Hepatocyte (in vitro differentiated cells): ENCODE results near the gene RACGAP1. TPM values are rescaled to one million over a fixed set of nuclear protein-coding genes. Genes with fewer than 3 reads are reported as not detected.

ENCODE experiments used
- DNase-seq: peaks from one replicate; pipeline ENCODE4 v3.0.0-alpha.2; 2016; ENCODE audit warnings: low spot score
- H2AFZ ChIP-seq: fragments of 200-600 bp; sonication (generic); 2 replicates; pipeline ENCODE4 v1.6.0; 2016; ENCODE audit warnings: antibody characterized with exemption, mild to moderate bottlenecking
- H3K27ac ChIP-seq: fragments of 200-600 bp; sonication (generic); 2 replicates; pipeline ENCODE4 v1.5.1; 2016; ENCODE audit warnings: mild to moderate bottlenecking
- H3K27me3 ChIP-seq: fragments of 200-600 bp; sonication (generic); 2 replicates; pipeline ENCODE4 v1.6.1; 2016
- H3K36me3 ChIP-seq: fragments of 200-600 bp; sonication (generic); replicated peaks from 2 replicates; pipeline ENCODE4 v1.5.1; 2016; ENCODE audit warnings: low read depth; ENCODE audit not compliant: insufficient read depth
- H3K4me1 ChIP-seq: fragments of 200-600 bp; sonication (generic); 2 replicates; pipeline ENCODE4 v1.5.1; 2016; ENCODE audit warnings: mild to moderate bottlenecking, moderate library complexity; ENCODE audit not compliant: insufficient read depth
- H3K4me2 ChIP-seq: fragments of 200-600 bp; sonication (generic); 2 replicates; pipeline ENCODE4 v1.6.0; 2016
- H3K4me3 ChIP-seq: fragments of 200-600 bp; sonication (generic); 2 replicates; pipeline ENCODE4 v1.5.1; 2016; ENCODE audit warnings: mild to moderate bottlenecking
- H3K79me2 ChIP-seq: fragments of 200-600 bp; sonication (generic); 2 replicates; pipeline ENCODE4 v1.6.0; 2017; ENCODE audit warnings: mild to moderate bottlenecking
- H3K9me2 ChIP-seq: fragments of 200-600 bp; sonication (generic); replicated peaks from 2 replicates; pipeline ENCODE4 v1.6.0; 2017; ENCODE audit warnings: mild to moderate bottlenecking; ENCODE audit not compliant: insufficient read depth
- H3K9me3 ChIP-seq: fragments of 200-600 bp; sonication (generic); 2 replicates; pipeline ENCODE4 v1.5.1; 2016; ENCODE audit warnings: low read depth, mild to moderate bottlenecking
- H4K20me1 ChIP-seq: fragments of 200-600 bp; sonication (generic); 2 replicates; pipeline ENCODE4 v1.6.0; 2016; ENCODE audit warnings: mild to moderate bottlenecking; ENCODE audit not compliant: insufficient read depth, poor library complexity, severe bottlenecking
- EZH2 ChIP-seq: fragments of 200-600 bp; sonication (generic); IDR thresholded peaks from 2 replicates; pipeline ENCODE4 v1.6.1; 2016; ENCODE audit warnings: antibody characterized with exemption, mild to moderate bottlenecking, borderline replicate concordance
- EZH2phosphoT487 ChIP-seq: fragments of 200-600 bp; sonication (generic); IDR thresholded peaks from one replicate; pipeline ENCODE4 v1.6.1; 2018; ENCODE audit warnings: antibody characterized with exemption, mild to moderate bottlenecking, low read depth, moderate library complexity; ENCODE audit not compliant: unreplicated experiment, severe bottlenecking
- WGBS: methylation state at CpG from one replicate; pipeline ENCODE4 v1.1.6; 2016; ENCODE audit warnings: low lambda C conversion rate; ENCODE audit errors: missing lambda C conversion rate; 5-methylcytosine and 5-hydroxymethylcytosine counted together
- polyA plus RNA-seq: library from polyadenylated mRNA; unstranded; fragments of >200 nt; fragmentation: Nextera tagmentation; extraction: Ambion mirVana; gene quantifications from 2 replicates; pipeline ENCODE4 v1.2.1, GENCODE V29; 2016
- total RNA-seq: library from RNA; depleted of rRNA; stranded (reverse); fragments of >200 nt; gene quantifications from 2 replicates; pipeline ENCODE4 v1.2.3, GENCODE V29; 2014
- TF ChIP-seq, protein P1 (sequence below): fragments of 200-600 bp; sonication (generic); IDR thresholded peaks from 2 replicates; pipeline ENCODE4 v1.5.1; 2016; ENCODE audit warnings: antibody characterized with exemption, mild to moderate bottlenecking; ENCODE audit not compliant: poor library complexity

The RACGAP1 gene
- total and polyA plus RNA-seq, 2 experiments from 2014 or later, result 17.3 to 22.1 TPM

DNA sequence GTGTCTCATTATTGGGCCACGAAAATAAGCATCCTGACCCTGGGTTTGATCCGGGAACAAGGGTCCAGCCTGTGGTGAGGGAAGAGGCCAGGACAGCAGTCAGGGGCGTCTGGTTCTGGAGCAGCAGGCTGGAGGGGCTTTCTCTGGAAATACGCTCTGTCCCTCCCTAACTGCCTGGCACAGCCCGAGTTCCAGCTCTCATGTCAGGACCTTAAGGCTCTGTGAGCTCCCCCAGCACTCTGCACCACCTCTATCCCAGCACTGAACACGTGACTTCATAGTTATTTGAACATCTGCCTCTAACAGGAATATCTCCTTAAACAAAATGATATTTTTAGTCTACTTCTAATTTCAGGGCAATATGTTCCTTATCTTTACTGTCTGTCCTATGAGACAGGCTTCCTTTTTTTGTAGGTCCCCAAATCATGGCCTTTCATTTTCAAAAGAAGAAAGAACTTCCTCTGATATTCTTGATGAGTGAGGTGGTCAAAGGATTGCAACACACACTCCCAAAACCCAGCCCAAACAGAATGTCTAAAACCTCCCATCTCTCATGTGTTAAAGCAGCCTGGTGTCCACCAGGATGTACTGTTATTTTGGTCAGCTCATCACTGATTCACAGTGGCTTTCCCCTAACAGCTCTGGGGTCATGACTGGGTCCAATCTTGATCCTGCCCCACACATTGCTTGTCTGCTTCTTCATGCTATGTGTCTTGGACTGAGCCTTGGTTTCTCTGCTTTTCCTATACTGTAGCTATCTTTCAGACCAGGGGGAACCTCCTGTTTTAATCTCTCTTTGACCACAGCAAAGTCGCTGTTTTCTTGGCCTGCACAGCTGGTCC lies 42.8 kb downstream of the RACGAP1 start:
- no peaks in the 10 kb centered on the region for H3K36me3 ChIP-seq
- no peaks in the 10 kb centered on the region for H3K9me2 ChIP-seq
- no peak overlapping the region for H3K4me2 ChIP-seq
- no peaks in the 10 kb centered on the region for H3K79me2 ChIP-seq
- DNase-seq, result no peak
- WGBS, result 75% methylated on average over 7 of the region's 7 CpGs
- no peak overlapping the region for H2AFZ ChIP-seq
- no peak overlapping the region for H3K27ac ChIP-seq
- TF ChIP-seq EZH2 (no peak), EZH2phosphoT487 (no peak)
- TF ChIP-seq, protein P1, sequence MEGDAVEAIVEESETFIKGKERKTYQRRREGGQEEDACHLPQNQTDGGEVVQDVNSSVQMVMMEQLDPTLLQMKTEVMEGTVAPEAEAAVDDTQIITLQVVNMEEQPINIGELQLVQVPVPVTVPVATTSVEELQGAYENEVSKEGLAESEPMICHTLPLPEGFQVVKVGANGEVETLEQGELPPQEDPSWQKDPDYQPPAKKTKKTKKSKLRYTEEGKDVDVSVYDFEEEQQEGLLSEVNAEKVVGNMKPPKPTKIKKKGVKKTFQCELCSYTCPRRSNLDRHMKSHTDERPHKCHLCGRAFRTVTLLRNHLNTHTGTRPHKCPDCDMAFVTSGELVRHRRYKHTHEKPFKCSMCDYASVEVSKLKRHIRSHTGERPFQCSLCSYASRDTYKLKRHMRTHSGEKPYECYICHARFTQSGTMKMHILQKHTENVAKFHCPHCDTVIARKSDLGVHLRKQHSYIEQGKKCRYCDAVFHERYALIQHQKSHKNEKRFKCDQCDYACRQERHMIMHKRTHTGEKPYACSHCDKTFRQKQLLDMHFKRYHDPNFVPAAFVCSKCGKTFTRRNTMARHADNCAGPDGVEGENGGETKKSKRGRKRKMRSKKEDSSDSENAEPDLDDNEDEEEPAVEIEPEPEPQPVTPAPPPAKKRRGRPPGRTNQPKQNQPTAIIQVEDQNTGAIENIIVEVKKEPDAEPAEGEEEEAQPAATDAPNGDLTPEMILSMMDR, result no peak
- H4K20me1 ChIP-seq, result no peaks in the 10 kb centered on the region
- no peaks in the 10 kb centered on the region for H3K9me3 ChIP-seq
- H3K4me1 ChIP-seq, result peaks cover 19% of the 10 kb centered on the region
- H3K27me3 ChIP-seq, result no peaks in the 10 kb centered on the region
- no peak overlapping the region for H3K4me3 ChIP-seq

DNA sequence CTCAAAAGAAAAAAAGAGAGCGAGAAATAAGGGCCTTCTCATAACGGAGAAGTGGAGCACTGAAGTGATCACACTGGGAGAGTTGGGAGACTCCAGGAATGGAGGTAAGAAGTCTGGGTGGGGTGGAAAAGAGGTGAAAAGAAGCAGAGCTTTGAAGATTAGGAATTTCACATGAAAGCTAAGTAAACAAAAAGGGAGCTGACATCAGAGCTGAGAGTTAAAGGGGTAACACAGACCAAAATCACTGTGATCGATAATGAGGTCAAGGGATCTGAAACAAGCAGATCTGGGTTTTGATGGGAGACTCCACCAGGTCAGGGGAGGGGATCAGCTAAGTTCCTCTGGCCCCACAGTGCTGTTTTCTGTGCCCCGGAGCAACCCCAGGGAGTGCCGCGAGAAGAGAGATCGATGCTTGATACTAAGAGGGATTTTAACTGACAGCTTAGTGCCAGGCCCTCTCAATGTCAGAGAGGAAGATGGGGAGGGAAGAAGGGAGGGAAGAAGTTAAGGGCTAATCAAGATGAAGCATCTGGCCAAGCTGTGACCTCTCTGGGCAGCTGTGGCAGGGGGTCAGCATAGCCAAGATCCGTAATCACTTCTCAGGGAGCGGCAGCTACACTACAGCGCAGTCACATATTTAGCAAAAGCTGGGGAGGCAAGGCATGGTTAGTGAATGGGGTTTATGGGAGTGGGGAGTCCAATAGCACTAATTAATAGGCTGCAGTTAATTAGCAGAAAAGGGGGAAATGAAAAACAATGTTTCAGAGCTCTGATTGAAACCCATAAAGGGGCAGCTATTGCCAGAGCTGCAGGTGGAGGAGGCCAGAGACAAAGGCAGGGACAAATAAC lies 44.6 kb downstream of the RACGAP1 start:
- Histone ChIP-seq H3K27me3 (no peaks in the 10 kb centered on the region), H3K79me2 (no peaks in the 10 kb centered on the region), H3K4me2 (no peak overlapping the region), H2AFZ (no peak overlapping the region), H4K20me1 (no peaks in the 10 kb centered on the region), H3K36me3 (no peaks in the 10 kb centered on the region), H3K9me2 (no peaks in the 10 kb centered on the region), H3K9me3 (no peaks in the 10 kb centered on the region), H3K27ac (no peak overlapping the region), H3K4me3 (no peak overlapping the region), H3K4me1 (peaks cover 19% of the 10 kb centered on the region)
- WGBS, result 68% methylated on average over 10 of the region's 10 CpGs
- no peak for DNase-seq
- TF ChIP-seq, protein P1, result no peak
- TF ChIP-seq EZH2 (no peak), EZH2phosphoT487 (no peak)

DNA sequence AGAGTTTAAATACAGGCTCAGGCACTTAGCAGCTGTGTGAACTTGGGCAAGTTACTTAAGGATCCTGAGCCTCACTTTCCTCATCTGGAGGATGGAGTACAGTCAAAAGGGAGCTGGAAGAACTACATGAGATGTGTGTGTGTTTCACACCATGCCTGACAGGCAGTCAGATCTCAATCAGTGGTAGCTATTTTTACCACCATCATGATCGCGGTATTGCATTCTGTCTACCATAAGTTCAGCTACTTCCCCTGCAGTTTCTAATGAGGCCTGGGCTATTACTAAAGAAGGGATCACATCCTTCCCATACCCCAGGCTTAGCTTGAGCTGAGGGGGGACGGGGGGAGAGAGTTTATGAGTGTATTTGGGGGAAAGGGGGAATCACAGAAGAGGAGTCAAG lies 45.5 kb downstream of the RACGAP1 start:
- Histone ChIP-seq H3K4me1 (peaks cover 19% of the 10 kb centered on the region), H2AFZ (no peak overlapping the region), H3K79me2 (no peaks in the 10 kb centered on the region), H3K9me3 (no peaks in the 10 kb centered on the region), H3K4me2 (no peak overlapping the region), H3K4me3 (no peak overlapping the region), H3K36me3 (no peaks in the 10 kb centered on the region), H3K27me3 (no peaks in the 10 kb centered on the region), H3K9me2 (no peaks in the 10 kb centered on the region), H4K20me1 (no peaks in the 10 kb centered on the region), H3K27ac (no peak overlapping the region)
- no peak for TF ChIP-seq EZH2
- TF ChIP-seq, protein P1, result no peak
- no peak for TF ChIP-seq EZH2phosphoT487
- 96% methylated on average over 3 of the region's 3 CpGs for WGBS
- DNase-seq, result no peak
